HepG2 (cell line): ENCODE results near the gene ERVH48-1. TPM values are rescaled to one million over a fixed set of nuclear protein-coding genes. Genes with fewer than 3 reads are reported as not detected.

Source experiments
- AGO1 ChIP-seq: fragments of 200-400 bp; formaldehyde crosslinking; IDR thresholded peaks from 2 replicates; pipeline ENCODE4 v1.6.1; 2017; ENCODE audit warnings: mild to moderate bottlenecking, low read depth, low read length, moderate library complexity; ENCODE audit not compliant: poor library complexity, severe bottlenecking
- BCL3 ChIP-seq: sonication (generic); formaldehyde crosslinking; IDR thresholded peaks from 2 replicates; pipeline ENCODE4 v1.5.1; 2020; ENCODE audit warnings: mild to moderate bottlenecking, missing genetic modification reagents, moderate library complexity
- CCAR2 ChIP-seq: fragments of 200-400 bp; formaldehyde crosslinking; optimal IDR thresholded peaks from 2 replicates; pipeline ENCODE3; 2018; ENCODE audit warnings: low read depth, mild to moderate bottlenecking, low read length, moderate library complexity
- GTF3A ChIP-seq: sonication (generic); formaldehyde crosslinking; conservative IDR thresholded peaks from 2 replicates; pipeline ENCODE4 v1.4.0; 2020; ENCODE audit warnings: mild to moderate bottlenecking, missing genetic modification reagents
- IKZF4 ChIP-seq: sonication (generic); formaldehyde crosslinking; IDR thresholded peaks from 2 replicates; pipeline ENCODE4 v1.5.1; 2020; ENCODE audit warnings: borderline replicate concordance, mild to moderate bottlenecking, low read depth, missing genetic modification reagents; ENCODE audit errors: not compliant biosample characterization
- KAT8 ChIP-seq: IDR thresholded peaks from 2 replicates; pipeline ENCODE4 v1.6.1; 2016; ENCODE audit warnings: missing genetic modification reagents, missing compliant biosample characterization
- NFIB ChIP-seq: sonication (generic); formaldehyde crosslinking; IDR thresholded peaks from 2 replicates; pipeline ENCODE4 v1.9.0; 2021; ENCODE audit warnings: missing genetic modification reagents, mild to moderate bottlenecking, borderline replicate concordance
- PCBP1 ChIP-seq: fragments of 200-400 bp; formaldehyde crosslinking; IDR thresholded peaks from 2 replicates; pipeline ENCODE4 v1.6.1; 2017; ENCODE audit warnings: mild to moderate bottlenecking, low read depth, low read length, borderline replicate concordance
- PLSCR1 ChIP-seq: sonication (generic); formaldehyde crosslinking; IDR thresholded peaks from 2 replicates; pipeline ENCODE4 v1.5.0; 2020; ENCODE audit warnings: missing genetic modification reagents, mild to moderate bottlenecking, borderline replicate concordance
- RFX3 ChIP-seq: IDR thresholded peaks from 2 replicates; pipeline ENCODE4 v1.6.1; 2016; ENCODE audit warnings: missing biosample characterization, missing genetic modification reagents
- RFXANK ChIP-seq: IDR thresholded peaks from 2 replicates; pipeline ENCODE4 v1.6.1; 2016
- SP4 ChIP-seq: sonication (generic); formaldehyde crosslinking; IDR thresholded peaks from 2 replicates; pipeline ENCODE4 v1.8.1; 2023; ENCODE audit warnings: mild to moderate bottlenecking, missing genetic modification reagents
- TCF12 ChIP-seq, 2 experiments: fragments of 450-650 bp in 1 of 2; sonication (generic) in 1 of 2; formaldehyde crosslinking in 1 of 2; IDR thresholded peaks; 2 replicates each; pipeline versions ENCODE4 v1.6.1 to v1.8.0; 2017 to 2022; ENCODE audit warnings: antibody characterized with exemption in 1 of 2, mild to moderate bottlenecking in 1 of 2, missing genetic modification reagents in 1 of 2, moderate library complexity in 1 of 2
- ZNF235 ChIP-seq: sonication (generic); formaldehyde crosslinking; IDR thresholded peaks from 2 replicates; pipeline ENCODE4 v1.8.1; 2023; ENCODE audit warnings: mild to moderate bottlenecking, missing genetic modification reagents, borderline replicate concordance
- ZNF326 ChIP-seq: sonication (generic); formaldehyde crosslinking; IDR thresholded peaks from 2 replicates; pipeline ENCODE4 v1.4.0; 2020; ENCODE audit warnings: missing genetic modification reagents, borderline replicate concordance
- ZNF33A ChIP-seq: sonication (generic); formaldehyde crosslinking; IDR thresholded peaks from 2 replicates; pipeline ENCODE4 v1.5.1; 2020; ENCODE audit warnings: missing genetic modification reagents, mild to moderate bottlenecking, moderate library complexity, borderline replicate concordance
- ZNF841 ChIP-seq: sonication (generic); formaldehyde crosslinking; IDR thresholded peaks from 2 replicates; pipeline ENCODE4 v1.8.1; 2023; ENCODE audit warnings: missing genetic modification reagents, borderline replicate concordance
- ZSCAN25 ChIP-seq: sonication (generic); formaldehyde crosslinking; IDR thresholded peaks from 2 replicates; pipeline ENCODE4 v1.8.0; 2022; ENCODE audit warnings: mild to moderate bottlenecking, missing genetic modification reagents
- polyA plus RNA-seq, 8 experiments: library from polyadenylated mRNA; depleted of rRNA in 3 of 8; stranded (reverse) in 7 of 8; unstranded in 1 of 8; fragments of >200 nt; fragmentation: Illumina TruSeq in 4 of 8; extraction: Trizol in 4 of 8; gene quantifications; 2 replicates each; pipeline versions ENCODE4 v1.2.1 to v1.2.3, GENCODE V29; 2011 to 2016; ENCODE audit warnings: low read depth in 4 of 8, missing spikeins in 1 of 8, mixed read lengths in 1 of 8; ENCODE audit not compliant: insufficient read depth in 1 of 8
- total RNA-seq, 5 experiments: library from RNA; depleted of rRNA; stranded (reverse); fragments of >200 nt; fragmentation: Illumina TruSeq; extraction: Trizol; gene quantifications; 2 replicates each; pipeline ENCODE4 v1.2.3, GENCODE V29; 2016; ENCODE audit warnings: low read depth in 1 of 5
- TF ChIP-seq, protein P1 (sequence below): IDR thresholded peaks from 2 replicates; pipeline ENCODE4 v1.6.1; 2016; ENCODE audit warnings: low read depth
- TF ChIP-seq, protein P2 (sequence below), 2 experiments: sonication (generic) in 1 of 2; formaldehyde crosslinking in 1 of 2; IDR thresholded peaks; 2 replicates each; pipeline versions ENCODE4 v1.4.0 to v1.6.1; 2016 to 2020; ENCODE audit warnings: borderline replicate concordance in 1 of 2, low read depth in 1 of 2, mild to moderate bottlenecking in 1 of 2, missing genetic modification reagents in 1 of 2

ERVH48-1 gene
- total and polyA plus RNA-seq, 2 of the 13 experiments (the other 11 are each of a cell fraction or from before 2014, with no cell fraction given): 1.8 TPM; not detected in 1

DNA sequence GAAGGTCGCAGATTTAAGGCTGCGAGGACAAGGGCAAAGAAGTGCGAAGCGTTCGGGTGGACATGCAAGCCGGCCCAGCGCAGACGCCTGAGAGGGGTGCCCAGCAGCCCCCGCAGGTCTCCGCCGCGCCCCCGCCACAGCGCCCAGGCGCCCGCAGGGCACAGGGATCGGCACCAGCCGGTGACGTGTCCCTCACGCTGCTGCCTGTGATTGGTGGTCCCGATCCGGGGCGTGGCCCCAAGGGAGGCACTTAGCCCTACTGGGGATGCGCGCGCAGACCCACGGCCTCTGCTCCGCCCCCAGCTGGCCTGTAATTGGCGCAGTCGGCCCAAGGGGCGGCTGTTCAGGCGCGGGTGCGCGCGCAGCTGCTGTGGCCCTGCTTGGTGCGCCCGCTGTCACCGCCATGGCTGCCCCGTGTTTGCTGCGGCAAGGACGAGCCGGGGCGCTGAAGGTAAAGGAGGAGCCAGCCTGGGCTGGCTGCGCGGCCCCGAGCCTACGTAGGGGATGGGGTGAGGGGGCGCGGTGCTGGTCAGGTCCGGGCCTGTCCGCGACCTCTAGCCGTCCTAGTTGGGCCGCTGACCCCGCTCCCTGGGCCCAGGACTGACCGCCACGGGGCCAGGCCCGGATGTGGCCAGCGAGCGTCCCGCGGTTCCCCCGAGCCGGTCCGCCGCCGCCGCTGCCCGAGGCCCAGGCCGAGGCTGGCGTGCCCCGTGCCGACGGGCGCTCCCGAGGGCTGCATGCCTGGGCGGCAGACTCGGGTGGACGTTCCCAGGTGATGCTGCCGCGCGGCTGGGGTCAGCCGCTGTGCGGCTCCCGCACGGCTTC lies 32.3 kb downstream of the ERVH48-1 start, which contains the start of gene NDUFV3 (continued):
- TF ChIP-seq, protein P1, sequence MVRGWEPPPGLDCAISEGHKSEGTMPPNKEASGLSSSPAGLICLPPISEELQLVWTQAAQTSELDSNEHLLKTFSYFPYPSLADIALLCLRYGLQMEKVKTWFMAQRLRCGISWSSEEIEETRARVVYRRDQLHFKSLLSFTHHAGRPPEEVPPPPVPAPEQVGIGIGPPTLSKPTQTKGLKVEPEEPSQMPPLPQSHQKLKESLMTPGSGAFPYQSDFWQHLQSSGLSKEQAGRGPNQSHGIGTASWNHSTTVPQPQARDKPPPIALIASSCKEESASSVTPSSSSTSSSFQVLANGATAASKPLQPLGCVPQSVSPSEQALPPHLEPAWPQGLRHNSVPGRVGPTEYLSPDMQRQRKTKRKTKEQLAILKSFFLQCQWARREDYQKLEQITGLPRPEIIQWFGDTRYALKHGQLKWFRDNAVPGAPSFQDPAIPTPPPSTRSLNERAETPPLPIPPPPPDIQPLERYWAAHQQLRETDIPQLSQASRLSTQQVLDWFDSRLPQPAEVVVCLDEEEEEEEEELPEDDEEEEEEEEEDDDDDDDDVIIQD (CRISPR knock-in tag): no peak; the same call in 1 of the 2 replicates
- TF ChIP-seq AGO1 (peak; percentile 28), PLSCR1 (CRISPR knock-in tag) (no peak), TCF12 (IDR thresholded peaks at IDR 0.05) (no peak), TCF12 (CRISPR knock-in tag; IDR thresholded peaks at IDR 0.05) (peak; percentile 68), NFIB (no peak), IKZF4 (CRISPR knock-in tag) (peak; percentile 69), RFXANK (peak; percentile 93), BCL3 (peak; percentile 56; the same call in 1 of the 2 replicates), ZNF841 (CRISPR knock-in tag) (no peak), ZNF326 (CRISPR knock-in tag) (no peak), PCBP1 (no peak), RFX3 (CRISPR knock-in tag) (no peak), CCAR2 (no peak), KAT8 (CRISPR knock-in tag) (peak; percentile 91), ZNF235 (CRISPR knock-in tag) (peak; percentile 90; the same call in 1 of the 2 replicates), ZSCAN25 (CRISPR knock-in tag) (0 out of 2 replicates have a peak, but pooled peaks have one; percentile 17), GTF3A (CRISPR knock-in tag) (peak; percentile 59; the same call in 1 of the 2 replicates), ZNF33A (CRISPR knock-in tag) (no peak), SP4 (CRISPR knock-in tag) (peak; percentile 89)
- TF ChIP-seq, protein P2, sequence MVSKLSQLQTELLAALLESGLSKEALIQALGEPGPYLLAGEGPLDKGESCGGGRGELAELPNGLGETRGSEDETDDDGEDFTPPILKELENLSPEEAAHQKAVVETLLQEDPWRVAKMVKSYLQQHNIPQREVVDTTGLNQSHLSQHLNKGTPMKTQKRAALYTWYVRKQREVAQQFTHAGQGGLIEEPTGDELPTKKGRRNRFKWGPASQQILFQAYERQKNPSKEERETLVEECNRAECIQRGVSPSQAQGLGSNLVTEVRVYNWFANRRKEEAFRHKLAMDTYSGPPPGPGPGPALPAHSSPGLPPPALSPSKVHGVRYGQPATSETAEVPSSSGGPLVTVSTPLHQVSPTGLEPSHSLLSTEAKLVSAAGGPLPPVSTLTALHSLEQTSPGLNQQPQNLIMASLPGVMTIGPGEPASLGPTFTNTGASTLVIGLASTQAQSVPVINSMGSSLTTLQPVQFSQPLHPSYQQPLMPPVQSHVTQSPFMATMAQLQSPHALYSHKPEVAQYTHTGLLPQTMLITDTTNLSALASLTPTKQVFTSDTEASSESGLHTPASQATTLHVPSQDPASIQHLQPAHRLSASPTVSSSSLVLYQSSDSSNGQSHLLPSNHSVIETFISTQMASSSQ (IDR thresholded peaks at IDR 0.05; ENCODE audit: low read depth): no peak
- TF ChIP-seq, protein P2 (CRISPR knock-in tag; IDR thresholded peaks at IDR 0.05; ENCODE audit: borderline replicate concordance): peak; percentile 15
